GM21447 (cell line): ENCODE data around the gene SNRPD2.

Source experiments
- ATAC-seq: cut with Tn5 transposase; IDR thresholded peaks from one replicate; pipeline ENCODE4 v1.9.1; 2021; ENCODE audit not compliant: unreplicated experiment

The SNRPD2 gene

GRCh38 chr19:45659096-45659729 is 32.5 kb downstream of the SNRPD2 start:
- ATAC-seq = no peak

DNA sequence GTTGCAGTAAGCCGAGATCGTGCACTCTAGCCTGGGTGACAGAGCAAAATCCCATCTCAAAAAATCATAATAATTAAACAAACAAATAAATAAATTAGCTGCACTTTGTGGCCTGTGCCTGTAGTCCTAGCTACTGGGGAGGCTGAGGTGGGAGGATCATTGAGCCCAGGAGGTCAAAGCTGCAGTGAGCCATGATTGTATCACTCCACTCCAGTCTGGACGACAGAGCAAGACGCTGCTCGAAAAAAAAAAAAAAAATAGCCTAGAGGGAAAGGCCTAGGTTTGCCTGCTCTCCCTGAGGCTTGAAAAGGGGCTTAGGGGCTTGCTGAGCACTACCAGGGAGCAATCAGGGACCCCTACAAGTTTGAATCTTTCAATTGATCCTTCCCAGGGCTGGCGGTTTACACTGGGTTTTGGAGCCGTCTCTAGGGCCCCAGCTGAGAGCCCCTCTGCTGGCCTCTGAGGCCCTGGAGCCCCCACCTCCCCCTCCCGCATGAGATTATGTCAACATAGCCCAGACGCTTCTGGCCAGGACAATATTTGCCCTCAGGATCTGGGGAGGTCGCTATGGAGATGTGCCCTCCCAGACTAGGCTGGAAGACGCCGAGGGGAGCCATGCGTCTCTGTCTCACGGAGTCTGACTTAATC is 34.1 kb downstream of the SNRPD2 start:
- ATAC-seq = no peak

- ATAC-seq = no peak
Measured at GRCh38 chr19:45655073-45655472, 36.7 kb downstream of the SNRPD2 start.

- ATAC-seq = no peak
Measured at GRCh38 chr19:45653634-45654033, 38.1 kb downstream of the SNRPD2 start.

DNA sequence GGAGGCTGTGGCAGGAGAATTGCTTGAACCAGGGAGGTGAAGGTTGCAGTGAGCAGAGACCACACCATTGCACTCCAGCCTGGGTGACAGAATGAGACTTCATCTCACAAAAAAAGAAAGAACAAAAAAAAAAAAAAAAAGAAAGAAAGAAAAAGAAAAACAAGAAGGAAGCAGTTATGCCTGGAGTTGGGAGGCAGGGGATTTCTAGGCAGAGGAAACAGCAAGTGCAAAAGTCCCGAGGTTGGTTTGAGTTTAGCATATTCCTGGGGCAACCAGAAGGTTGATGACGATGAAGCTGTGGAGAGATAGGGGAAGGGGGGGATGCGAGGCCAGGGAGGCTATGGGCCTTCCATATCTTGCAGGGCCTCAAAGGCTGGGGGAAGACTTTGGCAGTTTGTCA is 41.0 kb downstream of the SNRPD2 start:
- no peak for ATAC-seq

- ATAC-seq = no peak
Measured at GRCh38 chr19:45646345-45646698, 45.4 kb downstream of the SNRPD2 start.

- ATAC-seq = peak; percentile 31
Measured at GRCh38 chr19:45645631-45646344, 46.0 kb downstream of the SNRPD2 start.

DNA sequence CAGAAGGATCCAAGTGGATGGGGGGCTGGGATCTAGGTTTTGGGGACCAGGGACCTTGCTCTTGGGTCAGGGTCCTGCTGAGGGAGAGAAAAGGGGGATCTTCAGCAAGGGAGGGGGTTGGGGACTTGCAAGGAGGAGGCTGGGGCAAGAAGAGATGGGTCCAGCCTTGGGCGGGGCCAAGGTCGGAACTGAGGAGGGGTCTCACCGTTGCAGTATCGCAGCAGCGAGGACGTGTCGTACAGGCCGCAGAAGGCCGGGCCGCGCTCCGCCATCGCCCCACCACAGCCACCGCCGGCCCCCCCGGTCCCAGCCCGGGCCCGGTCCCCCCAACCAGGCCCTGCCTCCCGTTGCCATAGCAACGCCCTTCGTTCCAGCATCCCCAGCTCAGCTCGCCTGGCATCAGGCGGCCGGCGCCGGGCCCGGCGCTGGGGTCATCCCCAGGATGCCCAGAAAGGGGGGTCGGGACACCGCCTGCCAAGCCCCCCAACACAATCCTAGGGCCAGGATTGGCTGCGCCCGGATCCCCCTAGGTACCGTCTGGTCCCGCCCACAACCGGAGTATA is 46.6 kb downstream of the SNRPD2 start:
- no peak for ATAC-seq

- ATAC-seq = no peak
Measured at GRCh38 chr19:45643927-45644771, 47.6 kb downstream of the SNRPD2 start.

DNA sequence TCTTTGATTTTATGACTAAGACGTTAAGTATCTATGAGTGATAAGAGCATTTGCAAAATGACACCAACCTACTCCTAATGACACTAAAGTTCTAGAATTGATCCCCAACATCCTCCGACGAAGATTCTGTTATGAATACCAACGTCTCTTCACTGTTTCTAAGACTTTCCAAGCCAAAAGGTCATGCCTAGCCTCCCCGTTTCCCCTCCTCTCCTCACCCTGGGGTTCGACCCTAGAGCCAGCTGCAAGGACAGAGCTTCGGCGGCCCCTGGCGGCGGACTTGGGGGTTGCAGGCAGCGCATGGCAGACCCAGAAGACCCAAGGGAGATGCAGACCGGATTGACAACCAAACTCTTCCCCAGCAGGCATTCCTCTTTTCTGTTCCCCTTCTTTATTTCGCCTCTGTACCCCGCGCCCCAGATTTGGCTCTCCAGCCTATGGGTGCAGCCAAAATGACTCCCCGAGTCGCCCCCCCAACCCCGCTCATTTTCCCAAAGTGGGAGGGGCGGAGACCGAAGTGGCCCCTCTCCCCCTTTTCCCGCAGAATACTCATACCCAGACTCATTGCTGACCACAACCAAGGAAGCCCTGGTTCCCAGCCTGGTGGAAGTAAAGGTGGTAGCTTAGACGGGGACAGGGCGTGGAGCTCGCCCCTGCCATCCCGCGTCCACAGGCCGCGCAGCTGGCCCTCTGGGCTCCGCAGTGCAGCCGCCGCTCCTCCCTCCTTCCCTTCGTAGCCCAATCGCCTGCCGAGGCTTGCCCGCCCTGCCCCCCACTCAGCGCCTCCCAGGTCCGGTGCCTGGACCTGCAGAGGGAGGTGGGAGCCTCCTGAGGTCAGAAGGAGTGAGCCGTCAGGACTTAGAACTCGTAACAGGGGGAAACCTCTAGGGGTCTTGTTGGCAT is 48.5 kb downstream of the SNRPD2 start:
- peak; percentile 21 for ATAC-seq

GRCh38 chr19:45641274-45642105 is 50.3 kb downstream of the SNRPD2 start:
- peak; percentile 38 for ATAC-seq

GRCh38 chr19:45640849-45641273 is 50.9 kb downstream of the SNRPD2 start:
- ATAC-seq = no peak

DNA sequence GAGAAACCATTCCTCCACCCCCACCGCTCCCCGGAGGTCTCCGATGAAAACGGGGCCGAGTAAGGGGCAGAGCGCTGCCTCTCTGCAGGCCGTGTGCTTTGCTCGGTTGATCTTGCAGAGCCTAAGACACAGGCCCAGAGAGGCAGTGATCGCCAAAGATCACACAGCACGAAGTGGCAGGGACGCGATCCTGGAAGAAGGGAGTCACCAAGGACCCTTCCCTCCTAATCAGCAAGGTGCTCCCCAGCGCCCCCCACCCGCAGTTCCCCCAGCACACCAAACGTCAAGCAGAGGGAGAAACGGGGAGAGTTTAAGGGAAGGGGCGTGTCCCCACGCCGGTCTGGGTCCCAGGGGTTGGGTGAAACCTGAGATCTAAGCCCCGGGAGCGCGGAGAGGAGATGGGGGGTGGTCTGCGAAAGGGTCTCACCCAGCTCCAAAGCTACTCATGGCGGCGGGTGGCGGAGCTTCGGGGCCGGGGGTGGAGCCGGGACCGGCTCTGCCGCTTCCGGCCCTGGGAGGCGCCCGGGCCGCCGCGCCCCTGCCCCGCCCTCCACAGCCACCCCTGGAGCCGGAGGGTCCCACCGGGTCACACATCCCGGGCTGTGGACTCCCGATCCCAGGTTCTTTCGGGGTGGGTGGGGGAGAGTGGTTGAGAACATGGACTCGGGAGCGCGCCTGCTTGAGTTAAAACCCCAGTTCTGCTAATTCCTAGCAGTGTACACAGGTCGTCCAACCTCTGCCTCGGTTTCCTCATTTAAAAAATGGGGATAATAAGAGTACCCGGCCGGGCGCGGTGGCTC is 52.6 kb downstream of the SNRPD2 start, which contains the start of gene EML2:
Gene EML2 (minus strand): TSS at position 468 of the 800 bp plus-strand sequence. CDS start 21 bp downstream, at position 447.
- no peak for ATAC-seq

DNA sequence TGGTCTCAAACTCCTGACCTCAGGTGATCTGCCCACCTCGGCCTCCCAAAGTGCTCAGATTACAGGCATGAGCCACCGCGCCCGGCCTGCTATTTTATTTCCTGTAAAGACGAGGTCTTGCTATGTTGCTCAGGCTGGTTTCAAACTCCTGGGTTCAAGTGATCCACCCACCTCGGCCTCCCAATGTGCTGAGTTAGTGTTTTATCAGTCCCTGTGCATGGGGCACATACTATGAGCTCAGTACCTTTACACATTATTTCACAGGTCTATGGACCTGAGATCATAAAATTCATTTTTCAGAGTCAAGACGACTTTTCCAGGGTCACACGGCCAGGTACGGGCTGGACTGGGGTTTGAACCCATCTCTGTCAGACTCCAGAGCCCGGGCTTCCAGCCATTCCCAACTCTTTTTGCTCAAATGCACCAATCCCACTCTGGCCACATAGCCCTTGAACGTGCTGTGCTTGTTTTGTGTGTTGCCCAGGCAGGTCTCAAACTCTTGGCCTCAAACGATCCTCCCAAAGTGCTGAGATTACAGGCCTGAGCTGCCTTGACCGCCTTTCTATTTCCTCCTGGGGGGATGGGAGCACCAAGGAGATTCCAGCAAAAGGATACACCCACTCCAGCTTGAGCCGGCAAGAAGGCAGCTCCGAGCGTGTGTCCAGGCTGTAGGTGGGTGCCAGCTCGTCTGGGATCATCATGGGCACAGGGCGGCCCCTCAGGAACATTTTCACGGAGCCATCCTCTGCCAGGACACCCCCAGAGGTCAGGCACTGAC is 53.7 kb downstream of the SNRPD2 start:
- no peak for ATAC-seq
